HAP-1 (cell line): Measurements from ENCODE around the gene SVOP.

Experiments used
- DNase-seq, 2 experiments: peaks; one replicate each; pipeline ENCODE4 v3.0.0-alpha.2; 2016 to 2020; ENCODE audit warnings: low spot score in 2 of 2
- H3K27me3 ChIP-seq: fragments of 250-450 bp; sonication (Bioruptor Pico); 2 replicates; pipeline ENCODE4 v1.5.1; 2020; ENCODE audit warnings: low read depth, mild to moderate bottlenecking, moderate library complexity
- H3K36me3 ChIP-seq: fragments of 250-450 bp; sonication (Bioruptor Pico); replicated peaks from 2 replicates; pipeline ENCODE4 v1.5.1; 2020; ENCODE audit warnings: mild to moderate bottlenecking
- H3K4me1 ChIP-seq: fragments of 250-450 bp; sonication (Bioruptor Pico); 2 replicates; pipeline ENCODE4 v1.5.1; 2020; ENCODE audit warnings: mild to moderate bottlenecking
- H3K4me3 ChIP-seq: fragments of 250-450 bp; sonication (Bioruptor Pico); 2 replicates; pipeline ENCODE4 v1.5.1; 2020; ENCODE audit warnings: mild to moderate bottlenecking, moderate library complexity
- H3K9me3 ChIP-seq: fragments of 250-450 bp; sonication (Bioruptor Pico); 2 replicates; pipeline ENCODE4 v1.5.1; 2020; ENCODE audit warnings: mild to moderate bottlenecking, moderate library complexity
- in situ Hi-C: fragments of 300-500 bp; cut with MboI; formaldehyde crosslinking; loops from 3 replicates; pipeline ENCODE4 v1.14.3; 2020; ENCODE audit warnings: low sequenced_read_pairs, inconsistent platforms, mixed read lengths

Gene SVOP

GRCh38 chr12:108928695-108929094, 92.2 kb downstream of the SVOP start:
- Histone ChIP-seq H3K4me3 (no peak overlapping the region), H3K27me3 (no peaks in the 10 kb centered on the region), H3K4me1 (no peaks in the 10 kb centered on the region), H3K9me3 (no peaks in the 10 kb centered on the region), H3K36me3 (no peaks in the 10 kb centered on the region)
- in situ Hi-C loops: no loop called here
- no peak for DNase-seq

- no peaks in the 10 kb centered on the region for H3K36me3 ChIP-seq
Observed at GRCh38 chr12:108922918-108923317, 98.0 kb downstream of the SVOP start.

GRCh38 chr12:108921946-108922345, 98.9 kb downstream of the SVOP start:
- no peaks in the 10 kb centered on the region for H3K9me3 ChIP-seq
- no peaks in the 10 kb centered on the region for H3K4me1 ChIP-seq
- H3K36me3 ChIP-seq: no peaks in the 10 kb centered on the region
- H3K27me3 ChIP-seq: no peaks in the 10 kb centered on the region
- in situ Hi-C loops: no loop called here
- DNase-seq: no peak
- H3K4me3 ChIP-seq: no peak overlapping the region

More at GRCh38 chr12:108922918-108923317, 98.0 kb downstream of the SVOP start:
- Histone ChIP-seq H3K4me1 (no peaks in the 10 kb centered on the region), H3K9me3 (no peaks in the 10 kb centered on the region), H3K27me3 (no peaks in the 10 kb centered on the region), H3K4me3 (no peak overlapping the region)
- DNase-seq: no peak
- in situ Hi-C loops: no loop called here

- no peaks in the 10 kb centered on the region for H3K4me1 ChIP-seq
- H3K36me3 ChIP-seq: no peaks in the 10 kb centered on the region
- no peak overlapping the region for H3K4me3 ChIP-seq
- H3K9me3 ChIP-seq: no peaks in the 10 kb centered on the region
- no peak for DNase-seq
- H3K27me3 ChIP-seq: no peaks in the 10 kb centered on the region
- in situ Hi-C loops: no loop called here
Observed at GRCh38 chr12:108918960-108919642, 101.8 kb downstream of the SVOP start.

- no peak overlapping the region for H3K4me3 ChIP-seq
Observed at GRCh38 chr12:108918206-108918605, 102.7 kb downstream of the SVOP start.

GRCh38 chr12:108916336-108916735, 104.5 kb downstream of the SVOP start:
- Histone ChIP-seq H3K9me3 (no peaks in the 10 kb centered on the region), H3K4me1 (no peaks in the 10 kb centered on the region), H3K4me3 (no peak overlapping the region), H3K36me3 (no peaks in the 10 kb centered on the region), H3K27me3 (no peaks in the 10 kb centered on the region)
- in situ Hi-C loops: no loop called here
- no peak for DNase-seq

More at GRCh38 chr12:108918206-108918605, 102.7 kb downstream of the SVOP start:
- no peak for DNase-seq
- no peaks in the 10 kb centered on the region for H3K36me3 ChIP-seq
- in situ Hi-C loops: no loop called here
- H3K9me3 ChIP-seq: no peaks in the 10 kb centered on the region
- H3K27me3 ChIP-seq: no peaks in the 10 kb centered on the region
- H3K4me1 ChIP-seq: no peaks in the 10 kb centered on the region

GRCh38 chr12:108915632-108916133, 105.2 kb downstream of the SVOP start:
- Histone ChIP-seq H3K9me3 (no peaks in the 10 kb centered on the region), H3K4me1 (no peaks in the 10 kb centered on the region), H3K36me3 (no peaks in the 10 kb centered on the region), H3K27me3 (no peaks in the 10 kb centered on the region), H3K4me3 (no peak overlapping the region)
- in situ Hi-C loops: no loop called here
- no peak for DNase-seq

- Histone ChIP-seq H3K9me3 (no peaks in the 10 kb centered on the region), H3K36me3 (no peaks in the 10 kb centered on the region), H3K4me3 (no peak overlapping the region), H3K4me1 (no peaks in the 10 kb centered on the region), H3K27me3 (no peaks in the 10 kb centered on the region)
- in situ Hi-C loops: no loop called here
- DNase-seq: no peak
Observed at GRCh38 chr12:108914121-108914531, 106.7 kb downstream of the SVOP start.

- Histone ChIP-seq H3K36me3 (no peaks in the 10 kb centered on the region), H3K27me3 (no peaks in the 10 kb centered on the region), H3K9me3 (no peaks in the 10 kb centered on the region), H3K4me1 (no peaks in the 10 kb centered on the region), H3K4me3 (no peak overlapping the region)
- DNase-seq: no peak
- in situ Hi-C loops: no loop called here
Observed at GRCh38 chr12:108912361-108912760, 108.5 kb downstream of the SVOP start.

GRCh38 chr12:108911915-108912314, 109.0 kb downstream of the SVOP start:
- Histone ChIP-seq H3K27me3 (no peaks in the 10 kb centered on the region), H3K4me1 (no peaks in the 10 kb centered on the region), H3K4me3 (no peak overlapping the region), H3K36me3 (no peaks in the 10 kb centered on the region), H3K9me3 (no peaks in the 10 kb centered on the region)
- no peak for DNase-seq
- in situ Hi-C loops: no loop called here

- Histone ChIP-seq H3K9me3 (no peaks in the 10 kb centered on the region), H3K4me1 (no peaks in the 10 kb centered on the region), H3K4me3 (no peak overlapping the region), H3K27me3 (no peaks in the 10 kb centered on the region), H3K36me3 (no peaks in the 10 kb centered on the region)
- in situ Hi-C loops: no loop called here
- no peak for DNase-seq
Observed at GRCh38 chr12:108910336-108910735, 110.5 kb downstream of the SVOP start.

GRCh38 chr12:108907839-108908351, 113.0 kb downstream of the SVOP start:
- Histone ChIP-seq H3K4me3 (no peak overlapping the region), H3K27me3 (no peaks in the 10 kb centered on the region), H3K36me3 (no peaks in the 10 kb centered on the region), H3K4me1 (no peaks in the 10 kb centered on the region), H3K9me3 (no peaks in the 10 kb centered on the region)
- in situ Hi-C loops: no loop called here
- DNase-seq: no peak

- no peak overlapping the region for H3K4me3 ChIP-seq
- H3K36me3 ChIP-seq: no peaks in the 10 kb centered on the region
- no peaks in the 10 kb centered on the region for H3K9me3 ChIP-seq
- in situ Hi-C loops: no loop called here
- DNase-seq: no peak
- H3K27me3 ChIP-seq: no peaks in the 10 kb centered on the region
- no peaks in the 10 kb centered on the region for H3K4me1 ChIP-seq
Observed at GRCh38 chr12:108906971-108907370, 113.9 kb downstream of the SVOP start.

- Histone ChIP-seq H3K27me3 (no peaks in the 10 kb centered on the region), H3K9me3 (no peaks in the 10 kb centered on the region), H3K36me3 (no peaks in the 10 kb centered on the region), H3K4me1 (no peaks in the 10 kb centered on the region), H3K4me3 (no peak overlapping the region)
- DNase-seq: no peak
- in situ Hi-C loops: no loop called here
Observed at GRCh38 chr12:108905725-108906124, 115.1 kb downstream of the SVOP start.
